ENCODE measurements around the gene RNF212. TPM values are rescaled to one million over a fixed set of nuclear protein-coding genes. Genes with fewer than 3 reads are reported as not detected.

Gene RNF212
- total RNA-seq, 1 experiment from 2014 or later: not detected

DNA sequence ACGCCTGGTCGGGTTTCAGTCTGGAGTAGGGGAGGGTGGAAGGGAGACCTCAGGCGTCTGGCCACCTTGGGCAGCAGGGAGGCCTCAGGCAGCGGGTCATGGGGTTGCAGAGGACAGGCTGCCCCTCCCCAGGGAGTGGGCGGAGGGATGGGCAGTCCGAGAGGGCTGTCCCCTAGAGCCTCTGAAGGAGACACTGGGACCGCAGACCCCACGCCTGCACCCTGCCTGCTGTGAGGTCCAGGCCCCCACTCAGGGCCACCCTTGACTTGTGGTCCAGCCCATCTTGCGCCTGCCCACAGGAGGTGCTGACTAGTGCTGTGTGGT lies 85.5 kb downstream of the RNF212 start:
- BruUV-seq (replicated peaks): no TSS peak
- DNase-seq (no peak), ATAC-seq (no peak)
- intact Hi-C loops (cut with micrococcal nuclease): no loop called here
- Histone ChIP-seq H4K20me1 (ENCODE audit: low read length) (no peaks in the 10 kb centered on the region), H3F3A (ENCODE audit: low read length, unreplicated experiment) (no peaks in the 10 kb centered on the region), H3K27ac (ENCODE audit: low read length) (no peak overlapping the region), H3K4me1 (ENCODE audit: insufficient read depth, low read length) (no peaks in the 10 kb centered on the region; the same call in 1 of the 2 replicates), H3K27me3 (ENCODE audit: low read length) (no peaks in the 10 kb centered on the region), H3K79me2 (ENCODE audit: low read length) (no peaks in the 10 kb centered on the region), H3K4me3 (ENCODE audit: low read length) (no peak overlapping the region), H3K36me3 (ENCODE audit: low read depth, low read length) (no peaks in the 10 kb centered on the region), H3K9me3 (ENCODE audit: low read length) (no peaks in the 10 kb centered on the region), H3K4me2 (ENCODE audit: low read length) (no peak overlapping the region), H3K9me2 (replicated peaks; ENCODE audit: low read length) (no peaks in the 10 kb centered on the region), H2AFZ (ENCODE audit: low read length) (no peak overlapping the region), H3K9ac (ENCODE audit: low read length) (no peak overlapping the region)
- TF ChIP-seq EZH2 (IDR thresholded peaks at IDR 0.05; ENCODE audit: low read length, unreplicated experiment): no peak
- no peak for TF ChIP-seq EZH2phosphoT487 (IDR thresholded peaks at IDR 0.05; ENCODE audit: borderline replicate concordance, low read length)
- TF ChIP-seq, protein P1, sequence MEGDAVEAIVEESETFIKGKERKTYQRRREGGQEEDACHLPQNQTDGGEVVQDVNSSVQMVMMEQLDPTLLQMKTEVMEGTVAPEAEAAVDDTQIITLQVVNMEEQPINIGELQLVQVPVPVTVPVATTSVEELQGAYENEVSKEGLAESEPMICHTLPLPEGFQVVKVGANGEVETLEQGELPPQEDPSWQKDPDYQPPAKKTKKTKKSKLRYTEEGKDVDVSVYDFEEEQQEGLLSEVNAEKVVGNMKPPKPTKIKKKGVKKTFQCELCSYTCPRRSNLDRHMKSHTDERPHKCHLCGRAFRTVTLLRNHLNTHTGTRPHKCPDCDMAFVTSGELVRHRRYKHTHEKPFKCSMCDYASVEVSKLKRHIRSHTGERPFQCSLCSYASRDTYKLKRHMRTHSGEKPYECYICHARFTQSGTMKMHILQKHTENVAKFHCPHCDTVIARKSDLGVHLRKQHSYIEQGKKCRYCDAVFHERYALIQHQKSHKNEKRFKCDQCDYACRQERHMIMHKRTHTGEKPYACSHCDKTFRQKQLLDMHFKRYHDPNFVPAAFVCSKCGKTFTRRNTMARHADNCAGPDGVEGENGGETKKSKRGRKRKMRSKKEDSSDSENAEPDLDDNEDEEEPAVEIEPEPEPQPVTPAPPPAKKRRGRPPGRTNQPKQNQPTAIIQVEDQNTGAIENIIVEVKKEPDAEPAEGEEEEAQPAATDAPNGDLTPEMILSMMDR (conservative IDR thresholded peaks at IDR 0.05; ENCODE audit: low read depth, low read length): no peak
- ChIA-PET POLR2A (ENCODE audit: unreplicated experiment) (no interaction called here), CTCF (no interaction called here)

GRCh38 chr4:1027219-1027914 lies 86.0 kb downstream of the RNF212 start:
- Histone ChIP-seq H3K27ac (ENCODE audit: low read length) (no peak overlapping the region), H3K4me3 (ENCODE audit: low read length) (no peak overlapping the region), H3F3A (ENCODE audit: low read length, unreplicated experiment) (no peaks in the 10 kb centered on the region), H3K9me2 (replicated peaks; ENCODE audit: low read length) (no peaks in the 10 kb centered on the region), H3K79me2 (ENCODE audit: low read length) (no peaks in the 10 kb centered on the region), H3K4me1 (ENCODE audit: insufficient read depth, low read length) (no peaks in the 10 kb centered on the region; the same call in 1 of the 2 replicates), H3K9me3 (ENCODE audit: low read length) (no peaks in the 10 kb centered on the region), H2AFZ (ENCODE audit: low read length) (no peak overlapping the region), H3K9ac (ENCODE audit: low read length) (no peak overlapping the region), H3K27me3 (ENCODE audit: low read length) (no peaks in the 10 kb centered on the region), H3K36me3 (ENCODE audit: low read depth, low read length) (no peaks in the 10 kb centered on the region), H3K4me2 (ENCODE audit: low read length) (no peak overlapping the region), H4K20me1 (ENCODE audit: low read length) (no peaks in the 10 kb centered on the region)
- BruUV-seq (replicated peaks): no TSS peak
- ChIA-PET CTCF (no interaction called here), POLR2A (ENCODE audit: unreplicated experiment) (no interaction called here)
- ATAC-seq (no peak), DNase-seq (no peak)
- intact Hi-C loops (cut with micrococcal nuclease): no loop called here
- TF ChIP-seq, protein P1 (conservative IDR thresholded peaks at IDR 0.05; ENCODE audit: low read depth, low read length): no peak
- TF ChIP-seq EZH2 (IDR thresholded peaks at IDR 0.05; ENCODE audit: low read length, unreplicated experiment): no peak
- TF ChIP-seq EZH2phosphoT487 (IDR thresholded peaks at IDR 0.05; ENCODE audit: borderline replicate concordance, low read length): no peak

GRCh38 chr4:1026115-1026514 lies 87.2 kb downstream of the RNF212 start:
- no peaks in the 10 kb centered on the region for H3K9me2 ChIP-seq (replicated peaks; ENCODE audit: low read length)
- ChIA-PET POLR2A (ENCODE audit: unreplicated experiment) (no interaction called here), CTCF (no interaction called here)
- intact Hi-C loops (cut with micrococcal nuclease): no loop called here
- no peaks in the 10 kb centered on the region for H3K27me3 ChIP-seq (ENCODE audit: low read length)
- H4K20me1 ChIP-seq (ENCODE audit: low read length): no peaks in the 10 kb centered on the region
- DNase-seq: peak; percentile 19
- H2AFZ ChIP-seq (ENCODE audit: low read length): no peak overlapping the region
- no peaks in the 10 kb centered on the region for H3K79me2 ChIP-seq (ENCODE audit: low read length)
- H3K27ac ChIP-seq (ENCODE audit: low read length): no peak overlapping the region
- TF ChIP-seq EZH2phosphoT487 (IDR thresholded peaks at IDR 0.05; ENCODE audit: borderline replicate concordance, low read length) (no peak), EZH2 (IDR thresholded peaks at IDR 0.05; ENCODE audit: low read length, unreplicated experiment) (no peak)
- TF ChIP-seq, protein P1 (conservative IDR thresholded peaks at IDR 0.05; ENCODE audit: low read depth, low read length): no peak
- H3K36me3 ChIP-seq (ENCODE audit: low read depth, low read length): no peaks in the 10 kb centered on the region
- no peak overlapping the region for H3K9ac ChIP-seq (ENCODE audit: low read length)
- no peak overlapping the region for H3K4me3 ChIP-seq (ENCODE audit: low read length)
- no peak overlapping the region for H3K4me2 ChIP-seq (ENCODE audit: low read length)
- no peaks in the 10 kb centered on the region for H3F3A ChIP-seq (ENCODE audit: low read length, unreplicated experiment)
- peak; percentile 52 for ATAC-seq
- no peaks in the 10 kb centered on the region for H3K9me3 ChIP-seq (ENCODE audit: low read length)
- BruUV-seq (replicated peaks): TSS peak; percentile 48
- H3K4me1 ChIP-seq (ENCODE audit: insufficient read depth, low read length): no peaks in the 10 kb centered on the region; the same call in 1 of the 2 replicates
